Epidermal melanocyte (primary cell): ENCODE data around the gene RIPK4.

ENCODE experiments used
- DNase-seq: peaks from one replicate; pipeline ENCODE4 v3.0.0; 2011; ENCODE audit warnings: low spot score; ENCODE audit not compliant: insufficient read length

RIPK4 gene

GRCh38 chr21:41692185-41692565 lies 74.7 kb downstream of the RIPK4 start:
- no peak for DNase-seq

- no peak for DNase-seq
Observed at GRCh38 chr21:41691205-41692184, 75.4 kb downstream of the RIPK4 start.
